Fibroblast of peridontal ligament (primary cell): ENCODE results near the gene PPM1F.
"Not testable (repeated sequence)": the region's sequence is repeated elsewhere in the genome, so short reads cannot be mapped to it uniquely, and the experiment has no call there.

Experiments used
- DNase-seq: peaks from one replicate; pipeline ENCODE4 v3.0.0-alpha.2; 2010; ENCODE audit errors: extremely low read depth

Gene PPM1F

DNA sequence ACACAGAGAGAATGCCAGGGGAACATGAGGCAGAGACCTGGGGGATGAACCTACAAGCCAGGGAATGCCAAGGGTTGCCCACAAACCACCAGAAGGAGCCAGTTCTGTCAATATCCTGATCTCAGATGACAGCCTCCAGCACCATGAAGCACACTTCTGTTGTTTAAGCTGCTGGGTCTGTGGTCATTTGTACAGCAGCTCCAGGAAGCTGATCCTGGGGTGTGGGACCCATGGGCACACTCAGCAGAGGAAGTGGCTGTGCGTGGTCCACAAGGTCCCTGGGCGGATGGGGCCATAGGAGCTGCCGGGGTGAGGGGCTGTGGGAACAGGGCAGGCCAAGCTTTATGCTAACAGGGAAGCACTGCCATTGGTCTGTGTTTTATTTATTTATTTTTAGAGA lies 12.1 kb downstream of the PPM1F start:
- no peak for DNase-seq

DNA sequence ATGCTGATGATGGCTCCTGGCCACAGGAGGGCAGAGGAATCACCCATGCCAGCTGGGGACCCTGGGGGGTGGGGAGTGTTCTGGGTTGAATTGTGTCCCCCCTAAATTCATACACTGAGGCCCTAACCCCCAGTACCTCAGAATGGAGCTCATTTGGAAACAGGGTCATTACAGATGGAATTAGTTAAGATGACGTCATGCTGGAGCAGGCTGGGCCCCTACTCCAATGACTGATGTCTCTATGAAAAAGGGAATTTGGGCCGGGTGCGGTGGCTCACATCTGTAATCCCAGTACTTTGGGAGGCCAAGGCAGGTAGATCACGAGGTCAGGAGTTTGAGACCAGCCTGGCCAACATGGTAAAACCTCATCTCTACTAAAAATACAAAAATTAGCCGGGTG lies 12.7 kb downstream of the PPM1F start:
- DNase-seq: not testable (repeated sequence)

DNA sequence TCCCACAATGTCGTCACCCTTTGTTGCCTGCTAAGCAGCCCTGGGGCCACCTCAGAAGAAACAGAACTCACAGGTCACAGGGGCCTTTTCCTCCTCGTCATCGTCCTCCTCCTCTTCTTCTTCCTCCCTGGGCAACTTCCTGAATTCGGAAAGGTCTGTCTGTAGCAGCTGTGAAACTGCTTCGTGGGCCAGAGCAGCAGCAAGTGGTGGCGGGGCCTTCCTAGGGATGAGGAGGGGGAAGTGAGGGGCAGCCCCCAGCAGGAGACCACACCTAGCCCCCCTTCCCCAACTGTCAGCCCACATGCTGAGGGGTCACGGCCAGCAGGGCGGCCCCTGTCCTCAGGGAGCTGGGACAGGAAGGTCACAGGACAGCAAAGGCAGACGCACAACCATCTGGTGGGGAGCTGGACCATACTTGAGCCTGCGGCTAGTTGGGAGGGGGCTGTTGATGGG lies 13.2 kb downstream of the PPM1F start:
- DNase-seq: no peak

DNA sequence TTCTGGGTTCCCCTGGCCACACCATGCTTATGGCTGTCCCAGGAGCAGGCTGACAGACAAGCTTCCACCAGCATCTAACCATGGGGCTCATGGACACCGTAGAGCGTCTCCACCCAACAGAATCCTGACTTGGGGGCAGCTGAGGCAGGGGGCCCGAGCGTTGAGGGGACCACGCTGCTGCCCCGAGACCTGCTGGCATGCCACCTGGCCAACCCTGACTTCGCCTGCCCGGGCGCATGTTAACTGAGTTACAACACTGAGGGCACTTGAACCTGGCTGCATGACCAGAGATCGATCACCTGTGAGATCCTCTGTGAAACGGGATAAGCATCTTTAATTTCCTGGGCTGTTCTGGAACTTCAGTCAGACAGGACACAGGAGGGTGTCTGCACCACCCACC lies 13.7 kb downstream of the PPM1F start:
- DNase-seq: no peak

DNA sequence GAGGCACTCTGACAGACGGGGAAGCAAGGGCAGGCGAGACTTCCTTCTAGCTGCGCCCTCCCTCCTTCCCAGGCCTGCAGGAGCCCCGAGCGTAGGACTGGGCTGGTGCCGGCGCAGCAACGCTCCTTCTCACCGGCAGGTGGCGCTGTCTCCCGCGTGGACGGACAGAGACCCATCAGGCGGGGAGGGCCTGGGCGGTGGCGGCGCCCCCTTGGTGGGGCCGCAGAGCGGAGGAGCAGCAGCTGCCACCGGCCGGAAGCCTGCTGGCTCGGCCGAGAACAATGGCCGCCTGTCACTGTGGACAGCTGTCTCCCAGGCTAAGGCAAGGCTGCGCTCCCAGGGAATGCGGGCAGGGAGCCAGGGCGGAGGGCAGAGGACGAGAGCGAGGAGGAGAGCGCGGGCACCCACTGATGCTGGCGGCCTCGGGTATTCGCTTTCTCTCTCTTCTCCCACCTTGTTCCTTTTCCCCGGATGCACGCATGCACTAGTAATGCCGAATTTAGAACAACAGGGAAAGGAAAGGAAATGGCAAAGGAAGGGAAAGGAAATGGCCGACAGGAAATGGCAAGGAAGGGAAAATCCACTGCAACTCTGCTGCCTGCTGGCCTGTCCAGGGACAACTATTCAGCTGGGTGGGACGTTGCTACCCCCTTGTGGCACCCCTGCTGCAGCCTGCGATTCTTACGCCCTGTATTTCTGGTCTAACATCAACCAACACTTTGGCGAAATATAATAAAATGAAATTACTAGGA lies 14.4 kb downstream of the PPM1F start:
- peak; percentile 86 for DNase-seq

DNA sequence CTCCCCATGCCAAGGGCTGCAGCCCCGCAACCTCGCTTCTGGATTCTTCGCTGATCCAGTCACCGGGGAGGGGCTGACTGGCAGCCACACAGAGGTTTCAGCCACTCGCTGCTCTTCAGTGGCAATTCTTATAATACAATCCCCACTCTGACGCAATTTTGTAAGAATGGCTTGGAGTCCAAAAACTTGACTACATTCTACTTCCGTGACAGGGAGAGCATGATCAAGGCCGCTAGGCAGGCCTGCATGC lies 14.9 kb downstream of the PPM1F start:
- DNase-seq: peak; percentile 95

DNA sequence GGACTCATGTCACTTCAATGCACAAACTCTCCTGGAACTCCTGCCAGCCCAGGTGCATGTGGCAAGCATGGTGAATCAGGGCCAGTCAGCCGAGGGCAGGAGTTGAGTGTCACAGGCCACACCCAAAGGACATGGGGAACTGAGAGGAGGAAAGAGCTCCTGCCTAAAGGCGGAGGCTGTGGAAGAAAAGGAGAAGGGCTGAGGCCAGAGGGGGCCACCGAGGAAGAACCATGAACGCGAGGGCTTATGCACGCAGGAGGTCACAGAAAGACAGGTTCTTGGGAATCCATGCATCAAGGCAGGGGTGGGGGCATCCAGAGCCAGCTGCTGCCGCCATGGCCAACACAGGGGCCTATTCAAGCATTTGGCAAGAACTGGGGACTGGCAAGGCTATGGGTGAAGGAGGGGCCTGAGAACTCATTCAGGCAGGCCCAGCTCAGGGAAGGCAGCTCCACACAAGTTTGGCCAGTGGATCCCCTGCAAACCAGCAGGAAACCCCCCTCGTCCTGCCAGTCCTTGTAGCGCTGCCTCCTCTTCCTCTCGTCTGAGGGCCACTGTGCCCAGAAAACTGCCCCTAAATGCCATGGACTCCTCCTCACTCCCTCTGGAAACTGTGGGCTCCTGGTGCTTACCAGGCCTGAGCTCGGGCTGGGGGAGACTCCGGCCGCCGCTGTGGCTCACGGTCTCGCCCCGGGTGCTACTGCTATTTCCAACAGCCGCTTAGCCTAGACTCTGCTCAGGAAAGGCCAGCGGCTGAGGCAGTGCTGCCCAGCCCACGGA lies 15.4 kb downstream of the PPM1F start:
- no peak for DNase-seq

DNA sequence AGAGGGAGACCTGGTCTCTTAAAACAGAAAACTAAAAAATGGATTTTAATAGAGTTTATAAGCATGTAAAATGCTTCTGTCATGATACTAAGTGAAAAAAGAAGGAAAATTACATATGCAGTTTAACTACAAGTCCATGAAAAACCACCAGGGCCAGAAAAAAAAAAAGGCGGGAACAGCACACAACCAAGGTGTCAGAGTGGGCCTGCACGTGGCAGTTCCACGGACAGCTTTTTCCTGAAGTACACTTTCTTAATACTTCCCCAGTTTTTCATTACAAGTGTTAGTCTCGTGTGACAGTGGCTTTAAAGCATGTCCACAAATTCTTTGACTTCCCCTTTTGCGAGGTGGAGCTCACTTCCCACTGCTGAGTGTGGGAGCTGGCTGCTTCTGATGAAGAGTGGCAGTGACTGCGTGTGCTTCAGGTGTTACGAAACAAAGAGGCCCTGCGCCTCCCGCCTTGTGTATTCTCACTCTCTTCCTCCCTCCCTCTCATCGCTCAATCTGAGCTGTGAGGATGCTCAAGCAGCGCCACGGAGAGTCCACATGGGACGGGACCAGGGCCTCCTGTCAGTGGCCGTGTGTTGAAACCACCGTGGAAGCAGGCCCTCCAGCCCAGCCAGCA lies 16.4 kb downstream of the PPM1F start:
- DNase-seq: no peak

DNA sequence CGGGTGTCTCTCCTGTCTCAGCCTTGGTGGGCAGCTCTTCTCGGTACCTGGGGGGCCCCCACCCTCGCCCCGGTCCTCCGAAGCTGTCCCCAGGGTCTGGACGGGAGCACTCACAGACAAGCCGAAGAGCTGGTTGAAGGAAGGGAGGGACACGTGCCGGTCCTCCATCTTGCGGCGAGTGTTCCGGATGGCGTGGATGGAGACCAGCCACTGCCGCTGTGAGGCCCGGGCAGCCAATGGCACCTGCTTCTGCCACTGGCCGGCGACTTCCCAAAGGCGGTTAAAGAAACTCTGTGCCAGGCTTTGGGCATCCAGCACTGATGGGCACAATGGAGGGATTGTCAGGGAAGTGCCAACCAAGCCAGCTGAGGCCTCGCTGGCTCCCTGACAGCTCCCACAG lies 18.7 kb downstream of the PPM1F start:
- no peak for DNase-seq

DNA sequence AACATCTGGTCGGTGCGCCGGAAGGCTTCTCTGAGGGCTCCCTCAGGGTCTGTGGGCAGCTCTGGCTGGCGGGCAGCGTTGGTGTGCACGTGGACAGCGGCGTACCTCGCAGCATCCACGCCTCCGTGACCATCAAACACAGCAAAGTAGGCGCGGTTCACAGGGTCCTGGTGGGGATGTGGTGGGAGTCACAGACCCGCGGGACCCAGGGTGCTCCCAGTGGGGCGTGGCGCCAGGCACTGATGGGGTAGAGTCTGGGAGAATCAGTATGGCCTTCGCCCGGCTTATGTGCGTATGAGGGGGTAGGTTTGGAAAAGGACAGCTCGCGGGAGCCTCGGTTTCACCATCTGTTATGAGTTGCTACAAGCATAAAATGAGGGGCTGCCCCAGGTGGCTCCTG lies 19.2 kb downstream of the PPM1F start:
- no peak for DNase-seq

DNA sequence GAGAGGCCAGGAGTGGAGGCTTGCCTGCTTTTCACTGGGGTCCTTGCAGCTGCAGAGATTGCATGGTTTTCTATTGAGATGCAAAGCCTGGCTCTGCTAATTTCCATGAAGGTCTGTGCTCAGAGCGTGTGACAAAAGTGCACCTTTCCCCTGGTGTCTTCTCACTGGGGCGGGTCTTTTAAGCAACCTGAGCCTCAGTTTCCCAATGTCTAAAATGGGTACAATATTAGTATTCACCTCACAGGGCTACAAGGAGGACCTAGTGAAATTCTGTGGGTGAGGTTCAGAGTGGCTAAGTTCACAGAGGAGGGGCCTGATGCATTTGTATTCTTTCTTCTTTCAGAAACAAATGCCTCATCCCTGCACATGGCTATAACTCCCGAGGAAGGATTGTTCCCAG lies 20.3 kb downstream of the PPM1F start:
- no peak for DNase-seq

DNA sequence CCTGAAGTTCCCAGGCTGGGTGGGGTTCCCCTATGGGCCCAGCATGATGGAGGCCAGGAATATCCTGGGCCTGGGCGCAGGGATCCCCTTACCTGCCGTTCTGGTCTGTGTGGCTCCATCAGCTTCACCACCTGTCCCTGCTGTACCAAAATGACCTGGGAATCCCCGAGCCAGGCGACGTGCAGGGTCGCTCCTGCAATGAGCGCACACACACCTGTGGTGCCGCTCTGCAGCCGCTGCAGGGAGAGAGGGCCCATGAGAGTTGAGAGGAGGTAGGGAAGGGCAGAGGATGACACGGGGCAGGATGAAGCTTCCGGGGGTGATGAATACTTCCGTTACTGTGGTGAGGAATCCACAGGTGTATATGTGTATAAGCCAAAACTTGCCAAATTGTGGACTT lies 21.6 kb downstream of the PPM1F start:
- no peak for DNase-seq

DNA sequence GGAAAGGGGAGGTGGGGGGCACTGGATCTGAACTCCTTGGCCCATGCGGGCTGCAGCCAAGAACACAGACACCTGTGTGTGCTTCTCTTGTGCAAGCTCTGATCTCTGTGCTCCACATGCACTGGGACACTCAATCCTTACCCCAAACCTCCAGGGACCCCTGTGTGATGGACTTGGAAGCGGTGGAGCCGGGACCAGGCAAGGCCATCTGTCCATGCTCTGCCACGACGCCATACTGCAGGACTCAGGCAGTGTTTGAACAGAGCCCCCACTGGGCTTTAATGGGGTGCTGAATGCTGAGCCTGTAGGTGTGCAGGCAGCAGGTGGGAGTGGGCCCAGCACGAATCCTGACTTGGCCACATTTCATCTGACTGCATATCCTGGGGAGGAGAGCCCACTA lies 23.4 kb downstream of the PPM1F start:
- DNase-seq: no peak

DNA sequence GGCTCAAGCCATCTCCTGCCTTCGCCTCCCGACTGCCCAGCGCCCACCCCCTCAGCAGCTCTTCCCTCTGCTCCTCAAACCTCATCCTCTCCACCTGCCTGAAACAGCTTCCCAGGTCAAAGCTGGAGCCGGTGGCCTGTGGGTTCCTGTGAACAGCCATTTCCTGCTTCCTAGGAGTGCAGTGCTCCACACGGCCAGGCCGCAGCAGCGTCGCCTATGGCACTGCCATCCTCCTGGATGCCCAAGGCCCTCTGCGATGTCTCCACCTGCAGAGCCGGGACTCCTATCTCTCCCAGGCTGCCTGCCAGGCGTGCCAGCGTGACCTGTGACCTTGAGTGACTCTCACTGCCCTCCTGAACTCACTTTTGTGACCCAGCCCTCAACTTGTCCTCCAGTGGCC lies 24.6 kb downstream of the PPM1F start:
- no peak for DNase-seq

DNA sequence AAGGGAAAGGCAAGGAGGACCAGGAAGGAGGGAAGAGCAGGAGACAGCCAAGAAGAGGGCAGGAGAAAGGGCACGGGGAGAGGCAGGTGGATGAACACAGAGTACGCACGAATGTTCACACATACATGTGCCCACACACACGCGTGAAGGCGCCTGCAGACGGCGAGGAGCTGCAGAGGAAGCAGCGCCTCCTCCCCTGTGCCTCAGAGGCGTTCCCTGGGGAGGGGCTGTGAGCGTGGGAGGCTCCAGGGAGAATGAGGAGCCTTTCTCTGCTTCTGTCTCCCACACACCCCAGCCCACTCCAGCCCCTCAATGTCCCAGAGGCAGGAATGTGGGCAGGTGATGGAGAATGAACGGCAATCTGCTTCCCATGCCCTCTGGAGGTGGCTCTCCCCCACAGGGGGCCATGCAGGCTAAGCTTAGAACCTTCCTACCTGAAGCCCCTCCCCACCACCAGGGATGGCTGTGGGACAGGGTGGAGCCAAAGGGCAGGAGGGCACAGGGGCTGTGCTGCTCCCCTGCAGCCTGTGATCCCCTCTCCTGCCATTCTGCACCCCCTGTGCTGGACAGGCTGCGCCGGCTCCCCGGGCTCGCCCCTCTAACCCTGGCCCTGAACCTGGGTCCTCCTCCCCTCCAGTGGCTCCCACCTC lies 25.3 kb downstream of the PPM1F start:
- DNase-seq: no peak

DNA sequence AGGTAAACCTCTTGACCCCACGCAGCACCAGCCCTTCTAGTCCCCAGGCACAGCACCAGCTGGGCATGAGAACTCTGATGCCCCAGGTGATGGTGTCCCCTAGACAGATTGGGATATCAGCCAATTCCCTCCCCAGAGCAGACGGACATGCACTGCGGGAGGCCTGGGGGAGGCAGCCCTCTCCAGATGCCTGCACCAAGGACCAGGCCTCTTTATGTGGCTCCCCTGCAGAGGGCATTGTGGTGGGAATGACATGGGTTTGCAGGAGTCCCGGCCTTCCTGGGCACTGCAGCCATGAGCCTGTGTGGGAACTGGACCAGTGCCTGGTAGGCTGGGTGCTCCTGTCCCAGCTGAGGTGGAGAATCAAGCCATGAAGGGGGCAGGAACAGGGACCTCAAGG lies 25.9 kb downstream of the PPM1F start:
- no peak for DNase-seq

DNA sequence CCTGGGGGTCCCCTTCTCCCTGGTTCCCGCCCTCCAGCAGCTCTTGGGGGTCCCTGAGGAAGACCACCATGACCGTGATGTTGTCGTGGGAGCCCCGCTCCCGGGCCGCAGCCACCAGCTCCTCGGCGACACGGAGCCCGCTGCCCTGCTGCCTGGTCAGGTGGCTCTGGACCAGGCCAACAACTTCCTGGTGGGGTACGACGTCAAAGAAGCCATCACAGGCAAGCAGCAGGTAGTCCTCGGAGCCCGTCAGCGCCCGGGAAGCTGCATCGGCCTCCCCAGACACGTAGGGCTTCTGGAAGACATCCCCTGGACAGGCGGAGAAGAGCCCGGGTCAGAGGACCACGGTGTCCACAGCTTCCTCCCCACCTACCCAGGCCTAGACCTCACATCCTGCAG lies 29.5 kb downstream of the PPM1F start:
- no peak for DNase-seq

DNA sequence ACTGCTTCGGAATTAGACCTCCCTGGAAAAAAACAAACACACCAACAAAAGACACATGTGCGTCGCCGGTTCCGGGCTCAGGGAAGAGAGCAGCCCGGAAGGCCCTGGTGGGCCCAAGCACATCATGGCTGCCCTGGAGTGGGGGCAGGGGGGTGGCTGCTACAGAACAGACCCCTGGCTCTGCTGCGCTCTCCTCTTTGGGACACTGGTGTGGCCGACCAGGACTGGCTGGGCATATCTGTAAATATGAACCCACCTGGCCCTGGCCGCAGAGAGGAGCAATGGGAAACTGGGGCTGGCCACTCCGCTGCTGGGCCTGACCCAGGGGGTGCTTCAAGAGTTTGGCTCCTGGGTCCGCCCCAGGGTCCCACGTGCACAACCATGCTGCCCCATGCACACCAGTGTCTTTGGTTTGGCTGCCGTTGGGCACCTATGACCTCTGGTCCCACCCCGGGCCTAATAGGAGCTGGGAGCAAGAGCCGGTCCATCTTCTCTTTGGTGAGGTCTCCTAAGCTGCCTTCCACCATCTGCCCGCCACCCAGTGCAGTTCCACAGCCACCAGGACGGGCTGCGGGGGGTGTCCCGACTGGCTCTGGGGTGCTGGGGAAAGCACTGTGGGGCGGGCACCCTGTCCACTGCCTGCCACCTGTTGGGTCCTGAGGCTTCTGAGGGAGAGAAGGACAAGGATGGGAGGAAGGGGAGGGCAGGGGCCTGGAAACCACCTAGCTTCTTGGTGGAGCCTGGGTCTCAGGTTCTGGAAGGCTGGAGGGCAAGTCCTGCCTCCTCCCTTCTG lies 30.1 kb downstream of the PPM1F start:
- no peak for DNase-seq

DNA sequence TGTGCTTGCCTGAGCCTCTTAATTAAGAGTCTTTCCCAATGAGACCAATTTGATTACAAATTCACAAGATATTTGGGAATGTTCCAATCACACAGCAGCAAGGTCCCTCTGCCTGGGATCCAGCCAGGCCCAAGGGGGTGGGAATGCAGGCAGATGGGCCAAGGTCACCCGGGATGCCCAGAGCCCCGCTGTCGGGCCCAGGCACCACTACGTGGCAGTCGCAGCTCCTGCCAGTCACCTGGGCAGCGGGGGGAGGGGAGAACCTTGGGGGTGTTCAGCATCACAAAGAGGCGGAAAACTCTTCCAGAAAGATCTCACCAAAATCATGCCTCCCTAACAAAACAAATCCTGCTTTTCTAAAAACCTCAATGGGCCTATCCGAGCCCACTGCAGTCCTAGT lies 30.9 kb downstream of the PPM1F start:
- no peak for DNase-seq

DNA sequence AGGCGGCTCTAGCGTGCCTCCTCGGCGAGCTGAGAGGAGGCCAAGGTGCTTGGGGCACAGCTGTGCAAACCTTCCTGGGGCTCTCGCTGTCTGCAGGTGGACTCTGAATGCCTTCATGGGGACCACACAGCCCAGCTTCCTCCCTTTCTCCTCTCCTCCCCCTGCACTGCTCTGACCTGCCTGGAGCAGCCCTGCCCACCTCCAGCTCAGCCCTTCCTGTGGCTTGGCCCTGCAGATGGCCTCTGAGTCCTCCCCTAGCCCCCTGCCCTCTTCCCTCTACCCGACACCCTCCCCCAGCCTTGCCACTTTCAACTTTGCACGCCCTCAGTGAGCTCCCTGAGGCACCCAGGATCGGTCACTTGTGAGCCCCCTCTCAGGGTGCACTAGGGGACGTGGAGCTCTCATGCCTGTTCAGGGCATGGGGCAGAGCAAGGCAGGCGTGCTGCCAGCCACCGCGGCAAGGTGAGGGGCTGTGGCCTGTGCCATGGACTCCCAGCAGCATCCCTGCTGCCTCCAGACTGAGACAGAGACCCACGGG lies 31.4 kb downstream of the PPM1F start:
- DNase-seq: no peak

DNA sequence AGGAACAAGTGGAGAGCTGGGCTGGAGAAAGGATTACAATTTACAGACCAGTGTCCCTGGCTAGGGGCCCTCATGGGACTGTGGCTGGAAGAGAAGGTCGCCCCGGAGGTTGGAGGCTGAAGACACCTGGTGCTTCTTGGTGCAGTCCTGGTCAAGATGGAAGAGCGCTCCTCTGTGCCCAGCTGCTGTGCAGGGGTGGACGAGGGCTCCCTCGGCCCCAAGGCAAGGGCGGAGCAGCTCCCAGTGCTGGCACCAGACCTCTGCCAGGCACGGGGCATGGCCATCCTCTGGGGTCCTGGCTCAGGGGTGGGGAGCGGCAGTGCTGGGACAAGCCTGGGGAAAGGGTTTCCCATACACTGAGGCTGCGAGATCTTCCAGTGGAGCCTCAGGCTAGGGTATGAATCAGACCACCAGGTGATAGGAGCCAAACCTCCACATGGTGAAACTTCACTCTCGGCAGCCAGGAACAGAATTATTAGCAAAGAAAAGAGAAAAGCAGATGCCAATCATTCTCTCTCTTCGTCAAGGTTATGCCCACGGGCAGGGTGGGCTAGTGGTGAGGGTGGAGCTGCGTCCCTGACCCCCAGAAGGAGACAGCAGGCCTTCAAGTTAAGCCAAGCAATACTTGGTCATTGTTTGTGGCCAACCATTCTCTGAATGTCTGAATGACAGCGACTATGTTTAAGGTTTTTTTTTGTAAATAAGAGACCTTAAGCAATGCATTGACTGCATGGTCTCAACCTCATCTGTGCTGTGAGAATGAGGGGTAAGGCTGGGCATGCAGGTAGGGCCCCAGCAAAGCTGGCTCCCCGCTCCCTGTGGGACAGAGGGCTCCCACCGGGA lies 32.1 kb downstream of the PPM1F start:
- DNase-seq: no peak
